WI38 (cell line): ENCODE results near the gene MYADML2.

ENCODE experiments used
- H3K4me3 ChIP-seq: 2 replicates; pipeline ENCODE4 v1.5.1; 2011; ENCODE audit warnings: low read depth, mild to moderate bottlenecking, control low read depth, low read length
- CTCF ChIP-seq: IDR thresholded peaks from 2 replicates; pipeline ENCODE4 v1.5.1; 2012; ENCODE audit warnings: low read depth, mild to moderate bottlenecking, control low read depth, low read length

Gene MYADML2

GRCh38 chr17:81944858-81945257 lies 2.2 kb downstream of the MYADML2 start:
- TF ChIP-seq CTCF: no peak
- no peak overlapping the region for H3K4me3 ChIP-seq

- no peak for TF ChIP-seq CTCF
- H3K4me3 ChIP-seq: no peak overlapping the region
Observed at GRCh38 chr17:81942167-81942553, 4.9 kb downstream of the MYADML2 start.

- TF ChIP-seq CTCF: no peak
- H3K4me3 ChIP-seq: no peak overlapping the region
Observed at GRCh38 chr17:81941484-81942166, 5.4 kb downstream of the MYADML2 start.

GRCh38 chr17:81940538-81941483 lies 6.2 kb downstream of the MYADML2 start:
- no peak overlapping the region for H3K4me3 ChIP-seq
- no peak for TF ChIP-seq CTCF

- H3K4me3 ChIP-seq: no peak overlapping the region
Observed at GRCh38 chr17:81939881-81940385, 7.1 kb downstream of the MYADML2 start.

GRCh38 chr17:81939218-81939617 lies 7.8 kb downstream of the MYADML2 start:
- no peak for TF ChIP-seq CTCF
- no peak overlapping the region for H3K4me3 ChIP-seq

More at GRCh38 chr17:81939881-81940385, 7.1 kb downstream of the MYADML2 start:
- TF ChIP-seq CTCF: no peak

- no peak for TF ChIP-seq CTCF
- no peak overlapping the region for H3K4me3 ChIP-seq
Observed at GRCh38 chr17:81935709-81936084, 11.3 kb downstream of the MYADML2 start.
